ENCODE data around the gene CRY2. TPM values are rescaled to one million over a fixed set of nuclear protein-coding genes. Genes with fewer than 3 reads are reported as not detected.

Gene CRY2
- total RNA-seq, 1 donor from 2014 or later = 33.8 TPM

- DNase-seq (ENCODE audit: low spot score in 2 of 2, unreplicated experiment in 2 of 2) = no peak
- no peaks in the 10 kb centered on the region for H3K4me1 Mint-ChIP-seq
- H3K9me3 Mint-ChIP-seq = no peaks in the 10 kb centered on the region
- H3K27ac Mint-ChIP-seq = no peak overlapping the region
- H3K27me3 Mint-ChIP-seq (ENCODE audit: low read depth) = no peaks in the 10 kb centered on the region
- TF ChIP-seq, protein P1, sequence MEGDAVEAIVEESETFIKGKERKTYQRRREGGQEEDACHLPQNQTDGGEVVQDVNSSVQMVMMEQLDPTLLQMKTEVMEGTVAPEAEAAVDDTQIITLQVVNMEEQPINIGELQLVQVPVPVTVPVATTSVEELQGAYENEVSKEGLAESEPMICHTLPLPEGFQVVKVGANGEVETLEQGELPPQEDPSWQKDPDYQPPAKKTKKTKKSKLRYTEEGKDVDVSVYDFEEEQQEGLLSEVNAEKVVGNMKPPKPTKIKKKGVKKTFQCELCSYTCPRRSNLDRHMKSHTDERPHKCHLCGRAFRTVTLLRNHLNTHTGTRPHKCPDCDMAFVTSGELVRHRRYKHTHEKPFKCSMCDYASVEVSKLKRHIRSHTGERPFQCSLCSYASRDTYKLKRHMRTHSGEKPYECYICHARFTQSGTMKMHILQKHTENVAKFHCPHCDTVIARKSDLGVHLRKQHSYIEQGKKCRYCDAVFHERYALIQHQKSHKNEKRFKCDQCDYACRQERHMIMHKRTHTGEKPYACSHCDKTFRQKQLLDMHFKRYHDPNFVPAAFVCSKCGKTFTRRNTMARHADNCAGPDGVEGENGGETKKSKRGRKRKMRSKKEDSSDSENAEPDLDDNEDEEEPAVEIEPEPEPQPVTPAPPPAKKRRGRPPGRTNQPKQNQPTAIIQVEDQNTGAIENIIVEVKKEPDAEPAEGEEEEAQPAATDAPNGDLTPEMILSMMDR (IDR thresholded peaks at IDR 0.05; ENCODE audit: unreplicated experiment) = no peak
- no peak overlapping the region for H3K4me3 Mint-ChIP-seq
- H3K36me3 Mint-ChIP-seq = peaks cover 1% of the 10 kb centered on the region
Measured at GRCh38 chr11:45906096-45906682, 58.9 kb downstream of the CRY2 start.

DNA sequence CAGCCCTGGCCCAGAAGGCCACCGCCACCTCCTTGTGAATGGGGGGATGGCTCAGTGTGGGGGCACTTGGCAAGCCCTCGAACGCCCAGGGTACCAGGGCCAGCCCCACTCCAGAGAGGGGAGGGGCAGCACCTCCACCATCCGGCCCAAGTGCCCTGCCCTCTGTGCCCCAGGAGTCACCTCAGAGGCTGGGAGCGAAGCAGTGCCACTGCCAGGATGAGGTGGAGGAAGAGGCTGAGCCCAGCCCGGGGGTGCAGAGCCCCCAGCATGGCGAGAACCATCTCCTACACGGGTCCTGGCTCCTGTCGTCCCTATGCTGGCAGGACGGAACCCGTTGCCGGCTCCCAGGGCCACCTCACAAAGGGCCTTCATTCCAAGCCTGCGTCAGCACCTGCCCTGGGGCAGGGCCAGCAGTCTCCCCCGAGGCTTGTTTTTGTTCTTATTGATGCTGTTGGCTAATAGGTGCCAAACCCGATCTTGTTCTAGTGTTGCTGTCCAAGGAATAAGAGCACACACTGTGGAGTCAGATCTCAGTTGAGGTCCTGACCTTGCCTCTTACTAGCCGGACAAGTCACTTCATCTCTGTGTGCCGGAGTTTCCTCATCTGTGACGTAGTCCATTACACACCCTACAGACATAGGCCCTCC lies 59.8 kb downstream of the CRY2 start, which contains the start of gene FREY1:
FREY1 (minus strand) TSS at position 307 of the 647 bp plus-strand sequence; CDS start at position 281, 26 bp downstream.
- no peak for DNase-seq (ENCODE audit: low spot score in 2 of 2, unreplicated experiment in 2 of 2)
- Mint-ChIP-seq H3K4me1 (no peaks in the 10 kb centered on the region), H3K4me3 (no peak within 1 kb of the TSS), H3K9me3 (no peaks in the 10 kb centered on the region), H3K36me3 (peaks cover 5% of the 10 kb centered on the region), H3K27me3 (ENCODE audit: low read depth) (no peaks in the 10 kb centered on the region), H3K27ac (no peak within 1 kb of the TSS)
- TF ChIP-seq, protein P1 (IDR thresholded peaks at IDR 0.05; ENCODE audit: unreplicated experiment) = no peak

- Mint-ChIP-seq H3K27me3 (ENCODE audit: low read depth) (no peaks in the 10 kb centered on the region), H3K4me3 (no peak overlapping the region), H3K36me3 (peaks cover 5% of the 10 kb centered on the region), H3K4me1 (no peaks in the 10 kb centered on the region), H3K27ac (no peak overlapping the region), H3K9me3 (no peaks in the 10 kb centered on the region)
- no peak for DNase-seq (ENCODE audit: low spot score in 2 of 2, unreplicated experiment in 2 of 2)
- TF ChIP-seq, protein P1 (IDR thresholded peaks at IDR 0.05; ENCODE audit: unreplicated experiment) = no peak
Measured at GRCh38 chr11:45907911-45908370, 60.7 kb downstream of the CRY2 start.

DNA sequence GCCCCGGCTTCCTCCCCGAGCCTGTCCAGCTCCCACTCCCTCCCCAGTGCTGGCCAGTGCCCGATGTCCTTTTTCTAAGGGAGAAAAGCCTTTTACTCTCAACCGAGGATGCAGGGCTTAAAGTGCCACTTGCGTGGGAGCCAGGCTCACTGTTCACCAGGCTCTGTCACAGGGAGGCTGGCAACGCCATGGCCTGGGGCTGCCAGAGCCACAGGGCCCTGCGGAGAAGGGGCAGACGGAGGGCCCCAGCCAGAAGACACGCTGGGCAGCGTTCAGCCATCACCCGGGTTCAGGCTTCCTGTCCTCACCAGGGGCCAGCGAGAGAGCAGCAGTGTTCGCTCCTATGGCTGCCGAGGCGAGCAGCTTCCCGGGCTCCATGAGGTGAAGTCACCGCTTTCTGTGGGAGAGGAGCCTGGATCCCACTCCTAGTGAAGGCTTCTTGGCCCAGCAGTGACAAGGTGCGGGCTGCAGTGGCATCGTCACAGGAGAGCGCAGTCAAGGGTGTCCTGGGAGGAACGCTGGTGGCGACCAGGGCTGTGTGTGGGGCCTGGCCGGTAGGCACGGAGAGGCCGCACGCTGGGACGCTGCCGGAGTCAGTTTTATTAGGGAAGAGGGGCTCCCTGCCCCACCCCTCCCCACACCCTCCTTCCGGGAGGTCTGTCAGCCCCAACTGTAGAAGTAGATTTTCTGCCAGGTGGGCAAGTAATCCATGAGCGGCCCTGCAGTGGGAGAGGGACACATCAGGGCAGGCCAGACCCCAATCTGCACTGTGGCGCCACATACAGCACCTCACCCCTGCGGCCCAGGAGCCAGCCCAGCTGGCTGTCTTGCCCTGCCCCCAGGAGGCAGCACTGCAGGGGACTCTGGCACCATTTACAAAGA lies 62.6 kb downstream of the CRY2 start:
- no peak for DNase-seq (ENCODE audit: low spot score in 2 of 2, unreplicated experiment in 2 of 2)
- TF ChIP-seq, protein P1 (IDR thresholded peaks at IDR 0.05; ENCODE audit: unreplicated experiment) = no peak
- peaks cover 7% of the 10 kb centered on the region for H3K36me3 Mint-ChIP-seq
- no peaks in the 10 kb centered on the region for H3K27me3 Mint-ChIP-seq (ENCODE audit: low read depth)
- H3K9me3 Mint-ChIP-seq = no peaks in the 10 kb centered on the region
- H3K4me3 Mint-ChIP-seq = no peak overlapping the region
- H3K4me1 Mint-ChIP-seq = no peaks in the 10 kb centered on the region
- H3K27ac Mint-ChIP-seq = no peak overlapping the region

DNA sequence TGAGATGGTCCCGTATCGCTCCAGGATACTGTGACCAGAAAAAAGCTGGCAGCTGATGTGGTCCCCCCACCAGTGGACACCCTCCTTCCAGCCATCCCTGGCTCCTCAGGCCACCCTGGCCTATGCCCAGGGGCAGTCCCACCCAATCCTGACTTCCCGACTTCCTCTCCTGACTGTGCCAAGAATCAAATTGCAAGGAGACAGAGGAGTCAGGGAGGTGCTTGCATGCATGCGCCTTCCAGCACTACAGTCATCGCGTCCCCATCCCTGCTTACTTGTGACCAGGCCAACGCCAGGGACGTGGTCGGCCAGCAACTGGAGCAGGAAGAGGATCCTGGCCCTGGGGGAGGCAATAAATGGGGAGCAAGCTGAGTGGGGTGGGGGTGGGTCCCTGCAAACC lies 63.3 kb downstream of the CRY2 start:
- TF ChIP-seq, protein P1 (IDR thresholded peaks at IDR 0.05; ENCODE audit: unreplicated experiment) = no peak
- Mint-ChIP-seq H3K36me3 (peaks cover 7% of the 10 kb centered on the region), H3K4me3 (no peak overlapping the region), H3K27ac (no peak overlapping the region), H3K27me3 (ENCODE audit: low read depth) (no peaks in the 10 kb centered on the region), H3K4me1 (no peaks in the 10 kb centered on the region), H3K9me3 (no peaks in the 10 kb centered on the region)
- DNase-seq (ENCODE audit: low spot score in 2 of 2, unreplicated experiment in 2 of 2) = no peak
